ENCODE measurements around the gene MAP1LC3B.

The MAP1LC3B gene

GRCh38 chr16:87348616-87349157, 43.4 kb upstream of the MAP1LC3B start:
- H3K36me3 ChIP-seq (ENCODE audit: low read length) = no peaks in the 10 kb centered on the region
- no peak overlapping the region for H3K9ac ChIP-seq (ENCODE audit: low read length)
- no peaks in the 10 kb centered on the region; the same call in 1 of the 2 replicates for H3K79me2 ChIP-seq (ENCODE audit: insufficient read depth, low read length)
- H2AFZ ChIP-seq (ENCODE audit: low read depth, low read length, severe bottlenecking) = no peak overlapping the region
- H3K9me3 ChIP-seq (ENCODE audit: insufficient read depth, low read length) = no peaks in the 10 kb centered on the region
- H3F3A ChIP-seq (ENCODE audit: insufficient read depth) = no peaks in the 10 kb centered on the region
- H3K27ac ChIP-seq (ENCODE audit: low read depth, low read length) = no peak overlapping the region
- H3K27me3 ChIP-seq (ENCODE audit: low read length) = no peaks in the 10 kb centered on the region
- H3K4me3 ChIP-seq (ENCODE audit: insufficient read depth, low read length, poor library complexity, severe bottlenecking) = no peak overlapping the region
- TF ChIP-seq CTCF (IDR thresholded peaks at IDR 0.05; ENCODE audit: insufficient read depth, low read length, poor library complexity, severe bottlenecking) (no peak), EZH2phosphoT487 (conservative IDR thresholded peaks at IDR 0.05; ENCODE audit: low read length) (no peak)
- H4K20me1 ChIP-seq (ENCODE audit: low read depth, low read length) = no peaks in the 10 kb centered on the region
- H3K9me2 ChIP-seq (replicated peaks; ENCODE audit: insufficient read depth, low read length) = no peaks in the 10 kb centered on the region
- H3K4me2 ChIP-seq (ENCODE audit: low read depth, low read length, poor library complexity, severe bottlenecking) = no peak overlapping the region

- H4K20me1 ChIP-seq (ENCODE audit: low read depth, low read length) = no peaks in the 10 kb centered on the region
- H3K9me2 ChIP-seq (replicated peaks; ENCODE audit: insufficient read depth, low read length) = no peaks in the 10 kb centered on the region
- no peak overlapping the region for H3K27ac ChIP-seq (ENCODE audit: low read depth, low read length)
- H3K36me3 ChIP-seq (ENCODE audit: low read length) = no peaks in the 10 kb centered on the region
- H3K79me2 ChIP-seq (ENCODE audit: insufficient read depth, low read length) = no peaks in the 10 kb centered on the region
- TF ChIP-seq EZH2phosphoT487 (conservative IDR thresholded peaks at IDR 0.05; ENCODE audit: low read length) = no peak
- no peak for TF ChIP-seq CTCF (IDR thresholded peaks at IDR 0.05; ENCODE audit: insufficient read depth, low read length, poor library complexity, severe bottlenecking)
- no peak overlapping the region for H2AFZ ChIP-seq (ENCODE audit: low read depth, low read length, severe bottlenecking)
- H3K4me3 ChIP-seq (ENCODE audit: insufficient read depth, low read length, poor library complexity, severe bottlenecking) = no peak overlapping the region
- H3K9ac ChIP-seq (ENCODE audit: low read length) = no peak overlapping the region
- no peaks in the 10 kb centered on the region for H3K27me3 ChIP-seq (ENCODE audit: low read length)
- no peaks in the 10 kb centered on the region for H3K9me3 ChIP-seq (ENCODE audit: insufficient read depth, low read length)
- no peak overlapping the region for H3K4me2 ChIP-seq (ENCODE audit: low read depth, low read length, poor library complexity, severe bottlenecking)
- no peaks in the 10 kb centered on the region for H3F3A ChIP-seq (ENCODE audit: insufficient read depth)
These were observed 42.1 kb upstream of the MAP1LC3B start for GRCh38 chr16:87350031-87350430.

- Histone ChIP-seq H3K36me3 (ENCODE audit: low read length) (no peaks in the 10 kb centered on the region), H3K79me2 (ENCODE audit: insufficient read depth, low read length) (no peaks in the 10 kb centered on the region), H3K4me2 (ENCODE audit: low read depth, low read length, poor library complexity, severe bottlenecking) (no peak overlapping the region), H3K9ac (ENCODE audit: low read length) (no peak overlapping the region), H4K20me1 (ENCODE audit: low read depth, low read length) (no peaks in the 10 kb centered on the region), H3K9me2 (replicated peaks; ENCODE audit: insufficient read depth, low read length) (no peaks in the 10 kb centered on the region), H3F3A (ENCODE audit: insufficient read depth) (no peaks in the 10 kb centered on the region), H2AFZ (ENCODE audit: low read depth, low read length, severe bottlenecking) (no peak overlapping the region), H3K9me3 (ENCODE audit: insufficient read depth, low read length) (no peaks in the 10 kb centered on the region), H3K4me3 (ENCODE audit: insufficient read depth, low read length, poor library complexity, severe bottlenecking) (no peak overlapping the region), H3K27ac (ENCODE audit: low read depth, low read length) (no peak overlapping the region), H3K27me3 (ENCODE audit: low read length) (no peaks in the 10 kb centered on the region)
- TF ChIP-seq CTCF (IDR thresholded peaks at IDR 0.05; ENCODE audit: insufficient read depth, low read length, poor library complexity, severe bottlenecking) (no peak), EZH2phosphoT487 (conservative IDR thresholded peaks at IDR 0.05; ENCODE audit: low read length) (no peak)
These were observed 41.3 kb upstream of the MAP1LC3B start for GRCh38 chr16:87350681-87351319.
